Activated T-cell treated with anti-CD3 and anti-CD28 coated beads for 1 hour (primary cell): Measurements from ENCODE around the gene SH3BP2.

ENCODE experiments used
- DNase-seq: peaks from one replicate; pipeline ENCODE4 v3.0.0-alpha.2; 2020; ENCODE audit warnings: low read depth

SH3BP2 gene

DNA sequence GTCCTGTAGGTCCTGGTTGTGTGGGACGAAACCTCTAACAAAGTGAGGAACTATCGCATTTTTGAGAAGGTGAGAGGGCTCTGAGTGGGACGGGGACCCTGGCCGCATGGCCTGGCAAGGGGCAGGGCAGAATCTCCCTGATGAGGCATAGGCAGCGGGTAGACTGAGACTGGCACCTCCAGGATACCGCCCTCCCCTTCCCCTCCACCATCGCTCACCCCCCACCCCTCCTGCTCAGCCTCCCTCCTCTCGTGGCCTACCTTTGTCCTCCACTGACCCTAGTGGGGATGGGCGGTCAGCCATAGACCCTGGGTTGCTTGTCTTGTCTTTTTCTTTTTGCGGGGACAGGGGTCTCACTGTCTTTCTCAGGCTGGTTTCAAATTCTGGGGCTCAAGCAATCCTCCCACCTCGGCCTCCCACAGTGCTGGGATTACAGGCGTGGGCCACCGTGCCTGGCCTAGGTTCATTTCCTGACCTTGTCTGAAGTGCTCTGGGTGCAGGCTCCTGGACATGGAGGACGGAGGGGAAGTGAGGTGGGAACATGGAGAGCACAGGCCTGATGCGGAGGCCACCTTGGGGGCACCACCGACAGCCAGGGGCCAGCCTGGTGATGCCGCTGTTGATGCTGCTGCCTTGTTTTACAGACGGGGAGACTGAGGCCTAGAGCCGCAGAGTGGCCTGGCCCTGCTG lies 40.2 kb downstream of the SH3BP2 start:
- no peak for DNase-seq

DNA sequence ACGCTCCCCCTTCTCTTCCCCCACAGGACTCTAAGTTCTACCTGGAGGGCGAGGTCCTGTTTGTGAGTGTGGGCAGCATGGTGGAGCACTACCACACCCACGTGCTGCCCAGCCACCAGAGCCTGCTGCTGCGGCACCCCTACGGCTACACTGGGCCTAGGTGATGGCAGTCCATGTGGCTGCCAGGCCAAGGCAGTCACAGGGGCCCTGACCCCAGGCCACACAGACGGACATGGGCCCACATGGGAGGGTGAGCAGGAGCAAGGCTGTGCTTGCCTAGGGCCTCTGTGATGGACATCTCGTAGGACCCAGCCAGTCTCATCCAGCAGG lies 40.8 kb downstream of the SH3BP2 start:
- DNase-seq, result no peak

DNA sequence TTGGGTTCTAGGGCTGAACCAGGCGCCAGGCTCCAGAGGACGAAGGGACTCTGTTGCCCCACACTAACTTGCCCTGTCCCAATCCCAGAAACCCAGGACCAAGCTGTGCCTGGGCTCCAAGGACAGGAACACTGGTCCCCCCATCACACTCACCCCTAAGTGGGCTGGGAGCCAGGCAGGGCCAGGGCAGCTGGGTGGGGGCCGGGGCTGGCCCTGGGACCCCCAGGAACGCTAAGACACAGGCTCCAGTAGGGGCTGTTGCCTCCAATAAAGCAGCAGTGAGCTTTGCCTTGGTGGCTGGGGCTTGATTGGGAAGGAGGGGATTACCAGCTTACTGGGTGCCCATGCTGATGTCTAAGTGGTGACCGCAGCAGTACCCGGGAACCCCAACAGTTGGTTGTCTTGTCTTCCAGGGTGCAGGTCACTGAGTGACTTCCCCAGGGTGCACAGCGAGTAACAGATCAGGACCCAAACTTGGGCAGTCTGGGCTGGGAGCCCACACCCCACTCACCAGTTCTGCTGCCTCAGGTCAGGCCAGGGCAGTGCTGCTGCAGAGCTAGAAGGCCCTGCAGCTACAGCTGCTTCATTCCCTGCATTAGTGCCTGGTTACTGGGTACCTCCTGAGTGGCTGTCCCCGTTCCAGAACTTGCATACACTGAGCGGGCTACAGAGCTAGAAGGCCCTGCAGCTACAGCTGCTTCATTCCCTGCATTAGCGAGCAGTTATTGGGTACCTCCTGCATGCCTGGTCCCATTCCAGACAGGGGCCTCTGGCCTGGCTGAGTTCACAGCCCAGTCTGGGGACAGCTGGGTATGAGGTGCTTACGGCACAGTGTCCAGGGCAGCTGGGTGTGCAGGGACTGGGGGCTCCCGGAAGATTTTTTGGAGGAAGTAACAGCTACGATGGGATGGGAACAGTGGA lies 41.4 kb downstream of the SH3BP2 start:
- DNase-seq, result no peak

DNA sequence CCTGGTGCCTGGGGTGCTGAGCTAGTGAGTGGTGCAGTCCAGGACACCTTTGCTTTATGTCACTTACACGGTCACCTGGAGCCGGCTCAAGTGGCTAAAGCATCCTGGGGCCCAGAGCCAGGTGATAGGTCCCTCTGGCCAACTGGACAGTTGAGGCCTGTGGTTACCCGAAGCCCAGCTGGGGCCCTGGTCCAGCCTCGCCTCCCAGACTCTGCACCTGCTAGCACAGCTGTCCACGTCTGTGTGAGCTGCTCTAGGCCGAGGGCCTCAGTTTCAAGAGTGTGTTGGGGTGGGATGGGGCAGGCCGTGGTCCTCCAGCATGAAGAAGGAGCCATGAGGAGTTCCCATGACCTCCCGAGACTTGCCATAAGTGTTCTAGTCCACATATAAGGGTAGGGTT lies 43.1 kb downstream of the SH3BP2 start:
- no peak for DNase-seq

DNA sequence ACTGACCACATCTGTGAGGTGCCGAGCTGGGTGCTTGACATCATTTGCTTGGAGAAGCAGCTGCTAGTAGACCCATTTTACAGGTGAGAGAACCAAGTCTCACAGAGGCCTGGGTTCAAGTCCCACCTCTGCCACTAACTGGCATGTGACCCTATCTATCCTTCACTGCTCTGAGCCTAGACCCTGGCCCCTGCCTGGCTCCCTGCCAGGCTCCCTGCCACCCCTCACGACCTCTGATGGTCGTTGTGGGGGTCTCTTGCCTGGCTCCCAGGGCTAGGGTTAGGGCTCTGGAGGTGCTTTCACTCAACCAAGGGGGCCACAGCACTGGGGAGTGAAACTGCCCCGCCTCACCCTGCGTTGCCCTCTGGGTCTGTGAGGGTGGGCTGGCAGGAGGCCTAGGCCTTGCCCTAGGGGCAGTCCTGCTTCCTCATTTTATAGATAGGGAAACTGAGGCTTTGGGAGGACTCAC lies 43.5 kb downstream of the SH3BP2 start:
- DNase-seq, result no peak

DNA sequence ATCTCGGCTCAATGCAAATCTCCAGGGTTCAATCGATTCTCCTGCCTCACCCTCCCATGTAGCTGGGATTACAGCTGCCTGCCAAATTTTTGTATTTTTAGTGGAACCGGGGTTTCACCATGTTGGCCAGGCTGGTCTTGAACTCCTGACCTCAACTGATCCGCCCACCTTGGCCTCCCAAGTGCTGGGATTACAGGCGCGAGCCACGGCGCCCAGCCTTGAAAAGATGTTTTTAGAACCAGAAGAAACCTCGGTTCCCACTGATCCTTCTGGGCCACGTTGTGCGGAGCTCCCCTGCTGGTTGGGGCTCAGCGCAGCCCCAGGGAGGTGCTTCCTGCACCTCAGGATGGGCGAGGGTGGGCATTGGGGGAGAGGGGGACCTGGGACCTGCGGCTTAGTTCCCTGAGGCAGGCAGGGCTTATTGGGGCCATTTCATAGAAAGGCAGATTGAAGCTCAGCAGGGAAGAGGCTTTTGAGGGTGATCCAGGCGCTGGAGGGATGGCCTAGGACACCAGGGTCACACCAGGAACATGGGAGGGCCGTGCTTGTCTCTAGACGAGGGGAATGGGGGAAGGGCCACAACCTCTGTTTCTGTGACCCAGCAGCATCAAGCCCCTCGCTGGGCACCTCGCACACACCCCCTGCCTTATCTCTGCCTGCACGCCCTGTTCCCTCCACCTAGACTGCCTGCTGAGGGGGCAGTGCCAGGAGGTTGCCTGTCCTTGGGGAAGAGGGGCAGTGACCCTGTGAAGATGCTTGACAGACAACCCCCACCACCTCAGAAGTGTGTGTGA lies 44.4 kb downstream of the SH3BP2 start:
- no peak for DNase-seq

DNA sequence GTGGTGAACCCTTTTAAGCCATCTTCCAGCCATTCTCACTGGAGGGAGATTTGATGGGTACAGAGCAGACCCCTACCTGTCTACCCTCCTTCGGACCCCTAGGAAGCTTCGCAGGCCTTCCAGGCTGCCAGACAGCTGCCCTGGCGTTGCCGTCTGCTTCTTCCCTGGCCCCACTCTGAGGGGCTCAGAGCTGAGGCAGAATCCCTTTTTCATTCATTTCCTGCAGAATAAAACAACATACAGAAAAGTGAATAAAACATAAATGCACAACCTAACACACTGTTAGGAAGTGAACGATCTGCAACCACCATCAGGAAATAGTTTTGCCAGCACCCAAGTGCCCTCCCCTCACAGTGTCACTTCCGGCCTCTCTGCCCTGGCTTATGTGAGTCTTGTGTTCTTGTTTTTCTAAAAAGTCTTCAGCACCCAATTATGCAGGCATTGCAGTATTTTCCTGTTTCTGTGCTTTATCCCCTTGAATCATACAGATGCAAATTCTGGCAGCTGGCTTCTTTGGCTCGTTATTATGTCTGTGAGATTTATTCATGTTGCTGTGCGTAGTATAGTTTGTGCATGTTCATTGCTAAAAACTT lies 45.1 kb downstream of the SH3BP2 start:
- peak; percentile 52 for DNase-seq

DNA sequence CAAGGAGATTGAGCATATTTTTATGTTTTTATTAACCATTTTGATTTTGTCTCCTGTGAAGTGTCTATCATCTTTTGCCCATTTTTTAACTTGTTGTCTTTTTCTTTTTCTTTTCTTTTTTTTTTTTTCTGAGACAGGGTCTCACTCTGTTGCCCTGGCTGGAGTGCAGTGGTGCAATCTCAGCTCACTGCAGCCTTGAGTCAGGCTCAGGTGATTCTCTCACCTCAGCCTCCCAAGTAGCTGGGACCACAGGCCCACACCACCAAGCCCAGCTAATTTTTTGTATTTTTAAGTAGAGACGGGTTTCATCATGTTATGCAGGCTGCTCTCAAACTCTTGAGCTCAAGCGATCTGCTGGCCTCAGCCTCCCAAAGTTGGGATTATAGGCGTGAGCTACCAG lies 46.2 kb downstream of the SH3BP2 start:
- DNase-seq, result no peak

DNA sequence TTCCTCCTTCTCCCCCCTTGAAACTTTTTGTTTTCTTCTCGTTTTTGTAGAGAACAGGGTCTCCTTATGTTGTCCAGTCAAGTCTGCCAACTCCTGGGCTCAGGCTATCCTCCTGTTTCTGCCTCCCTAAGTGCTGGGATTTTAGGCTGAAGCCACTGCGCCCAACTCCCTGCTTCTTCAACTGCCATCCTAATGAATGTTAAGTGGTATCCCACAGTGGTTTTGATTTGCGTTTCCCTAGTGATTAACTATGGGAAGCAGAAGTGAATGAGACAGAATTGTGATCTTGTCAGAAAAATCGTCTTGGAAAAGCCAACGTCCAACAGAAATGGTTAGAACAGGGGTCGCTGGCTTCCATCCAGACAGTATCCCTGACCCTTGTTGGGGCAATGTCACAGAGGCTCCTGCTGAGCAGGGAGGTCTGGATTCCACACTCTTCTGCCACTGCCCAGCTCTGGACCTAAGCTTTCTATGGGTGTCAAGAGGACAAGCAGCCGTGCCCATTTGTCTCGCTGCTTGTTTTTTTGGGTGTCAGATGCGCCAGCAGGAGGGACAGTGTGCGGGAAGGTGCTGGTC lies 49.9 kb downstream of the SH3BP2 start:
- no peak for DNase-seq

DNA sequence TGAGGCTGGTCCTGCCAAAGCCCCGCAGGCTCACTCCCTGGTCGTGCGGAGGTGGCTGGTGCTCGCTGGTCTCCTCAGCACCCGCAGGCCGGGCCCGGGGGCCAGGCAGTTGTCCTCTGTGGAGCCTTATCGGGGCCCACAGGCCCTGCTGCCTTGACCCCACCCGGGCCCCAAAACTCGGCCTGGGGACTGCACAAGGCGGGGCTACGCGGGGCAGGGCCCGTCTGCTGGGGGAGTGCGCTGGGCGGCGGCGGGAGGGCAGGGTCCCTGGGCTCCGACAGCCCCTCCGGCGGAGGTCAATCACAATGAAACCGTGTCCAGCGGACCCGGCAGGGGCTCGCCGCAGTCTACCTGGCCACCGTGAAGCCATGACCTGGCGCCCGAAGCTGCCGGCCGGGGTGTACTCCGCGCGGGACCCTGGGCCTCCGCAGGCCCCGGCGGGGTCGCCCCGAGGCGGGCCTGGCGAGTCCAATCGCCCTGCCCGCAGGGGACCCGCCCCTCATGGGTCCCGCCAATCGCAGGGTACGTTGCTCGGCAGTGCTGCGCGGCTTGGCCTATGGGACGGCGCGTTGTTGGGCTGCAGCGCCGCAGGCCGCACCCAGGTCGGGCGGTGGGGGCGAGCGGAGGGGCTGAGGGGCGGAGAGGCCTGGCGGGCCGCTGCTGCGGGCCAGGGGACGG lies 50.5 kb downstream of the SH3BP2 start, which contains the start of gene ADD1:
ADD1 (plus strand) TSS at position 582 of the 678 bp plus-strand sequence. CDS start 32,072 bp downstream, outside the sequence.
- peak; percentile 89 for DNase-seq

DNA sequence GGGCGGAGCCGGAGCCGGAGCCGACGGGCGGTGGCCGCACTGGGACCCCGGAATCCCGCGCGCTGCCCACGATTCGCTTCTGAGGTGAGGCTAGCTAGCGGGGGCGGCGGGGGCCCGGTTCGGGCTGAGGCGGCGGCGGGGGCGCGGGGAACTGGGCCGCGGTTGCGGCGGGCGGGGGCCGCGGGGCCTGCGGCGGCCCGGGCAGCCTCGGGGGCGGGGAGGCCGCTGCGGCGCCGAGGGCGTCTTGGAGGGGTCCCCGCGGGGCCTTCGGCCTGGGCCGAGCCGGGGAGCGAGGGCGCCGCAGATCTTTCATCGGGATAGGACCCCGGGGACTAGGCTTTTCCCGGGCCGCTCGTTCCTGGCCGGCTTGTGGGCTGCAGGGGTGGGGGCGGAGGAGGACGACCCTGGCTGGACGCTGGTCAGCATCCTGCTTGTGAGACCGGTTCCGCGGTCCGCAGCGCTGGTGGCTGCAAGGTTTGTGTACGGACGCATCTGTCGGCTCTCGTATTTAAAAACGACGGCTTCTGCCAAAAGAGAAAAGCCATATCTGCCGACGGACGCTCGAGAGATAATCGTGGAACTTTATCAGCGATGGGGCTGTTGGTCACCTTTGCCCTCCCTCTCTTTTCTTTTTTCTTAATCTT lies 51.2 kb downstream of the SH3BP2 start:
- no peak for DNase-seq

DNA sequence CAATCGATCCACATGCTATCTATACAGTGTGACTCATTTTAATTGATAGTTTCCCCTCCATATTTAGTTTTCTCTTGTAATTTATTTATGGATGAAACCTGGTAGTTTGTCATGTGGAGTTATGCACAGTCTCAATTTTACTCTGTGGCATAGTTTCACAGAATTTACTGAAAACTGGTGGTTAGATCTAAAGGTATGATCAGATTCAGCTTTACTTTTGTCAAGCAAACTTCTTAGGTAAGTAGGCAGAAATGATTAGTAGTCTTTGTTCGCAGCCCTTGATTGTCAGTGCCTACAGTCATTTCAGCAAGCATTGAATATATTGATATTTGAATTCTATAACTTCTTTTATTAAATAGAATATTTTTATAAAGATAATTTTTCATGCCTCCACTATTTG lies 53.3 kb downstream of the SH3BP2 start:
- DNase-seq, result no peak

DNA sequence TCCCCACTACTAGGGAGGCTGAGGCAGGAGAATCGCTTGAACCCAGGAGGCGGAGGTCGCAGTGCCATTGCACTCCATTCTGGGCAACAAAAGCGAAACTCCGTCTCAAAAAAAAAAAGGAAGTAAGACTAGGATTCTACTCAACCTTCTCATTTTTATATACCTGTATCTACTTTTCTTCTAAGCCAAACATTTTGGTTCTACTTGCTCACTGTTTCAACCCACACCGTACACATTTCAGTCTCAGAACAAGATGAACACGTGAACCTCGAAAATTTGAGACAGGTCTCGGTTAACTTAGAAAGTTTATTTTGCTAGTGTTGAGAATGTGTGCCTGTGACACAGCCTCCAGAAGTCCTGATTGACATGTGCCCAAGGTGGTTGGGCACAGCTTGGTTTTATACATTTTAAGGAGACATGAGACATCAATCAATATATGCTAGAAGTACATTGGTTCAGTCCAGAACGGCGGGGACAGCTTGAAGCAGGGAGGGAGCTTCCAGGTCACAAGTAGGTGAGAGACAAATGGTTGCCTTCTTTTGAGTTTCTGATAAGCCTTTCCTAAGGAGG lies 54.5 kb downstream of the SH3BP2 start:
- no peak for DNase-seq

DNA sequence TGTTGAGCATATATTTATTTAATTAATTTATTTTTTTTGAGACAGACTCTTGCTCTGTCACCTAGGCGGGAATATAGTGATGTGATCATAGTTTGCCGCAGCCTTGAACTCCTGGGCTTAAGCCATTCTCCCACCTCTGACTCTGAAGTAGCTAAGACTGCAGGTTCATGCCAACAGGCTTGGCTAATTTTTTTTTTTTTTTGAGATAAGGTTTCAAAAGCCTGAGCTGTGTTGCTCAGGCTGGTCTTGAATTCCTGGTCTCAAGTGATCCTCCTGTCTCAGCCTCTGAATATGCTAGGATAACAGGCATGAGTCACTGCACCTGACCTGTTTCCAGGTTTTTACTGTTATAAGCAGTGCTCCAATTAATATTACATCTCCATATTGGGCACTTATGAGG lies 55.6 kb downstream of the SH3BP2 start:
- no peak for DNase-seq

DNA sequence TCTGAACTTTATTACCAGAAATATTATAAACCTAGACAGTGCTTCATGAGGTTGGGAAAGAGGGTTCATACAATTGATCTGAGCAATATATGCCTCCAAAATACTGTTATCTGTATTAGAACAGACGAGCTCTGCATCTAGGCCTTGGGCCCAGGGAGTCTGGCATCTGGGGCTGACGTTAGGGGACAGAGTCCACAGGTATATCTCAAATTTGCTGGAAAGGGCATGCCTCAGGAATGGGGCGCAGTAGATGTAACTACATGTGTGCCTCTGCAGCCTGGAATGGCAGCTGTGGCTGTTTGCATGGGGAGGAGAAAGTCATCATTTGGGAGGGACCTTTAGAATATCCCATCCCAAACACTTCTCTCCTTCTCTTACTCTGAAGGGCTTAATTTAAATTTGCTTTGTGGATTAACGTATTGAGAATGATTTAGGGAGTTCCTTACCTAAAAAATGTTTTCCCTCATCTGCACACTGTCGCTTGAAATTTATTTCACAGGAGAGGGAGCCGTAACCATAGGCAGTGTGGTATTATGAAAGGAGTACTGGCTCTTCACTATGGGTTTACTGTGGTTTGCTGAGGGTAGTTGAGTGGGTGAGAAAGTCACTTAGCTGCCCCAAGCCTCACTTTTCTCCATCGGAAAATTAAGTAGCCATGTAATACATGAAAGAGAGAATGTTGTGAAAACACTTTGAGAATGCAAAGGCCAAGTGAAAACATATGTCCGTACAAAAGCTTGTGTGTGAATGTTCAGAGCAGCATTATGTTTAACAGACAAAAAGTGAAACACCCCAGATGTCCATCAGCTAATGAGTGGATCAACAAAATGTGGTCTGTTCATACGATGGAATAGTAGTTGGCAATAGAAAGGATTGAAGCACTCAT lies 56.6 kb downstream of the SH3BP2 start:
- no peak for DNase-seq

DNA sequence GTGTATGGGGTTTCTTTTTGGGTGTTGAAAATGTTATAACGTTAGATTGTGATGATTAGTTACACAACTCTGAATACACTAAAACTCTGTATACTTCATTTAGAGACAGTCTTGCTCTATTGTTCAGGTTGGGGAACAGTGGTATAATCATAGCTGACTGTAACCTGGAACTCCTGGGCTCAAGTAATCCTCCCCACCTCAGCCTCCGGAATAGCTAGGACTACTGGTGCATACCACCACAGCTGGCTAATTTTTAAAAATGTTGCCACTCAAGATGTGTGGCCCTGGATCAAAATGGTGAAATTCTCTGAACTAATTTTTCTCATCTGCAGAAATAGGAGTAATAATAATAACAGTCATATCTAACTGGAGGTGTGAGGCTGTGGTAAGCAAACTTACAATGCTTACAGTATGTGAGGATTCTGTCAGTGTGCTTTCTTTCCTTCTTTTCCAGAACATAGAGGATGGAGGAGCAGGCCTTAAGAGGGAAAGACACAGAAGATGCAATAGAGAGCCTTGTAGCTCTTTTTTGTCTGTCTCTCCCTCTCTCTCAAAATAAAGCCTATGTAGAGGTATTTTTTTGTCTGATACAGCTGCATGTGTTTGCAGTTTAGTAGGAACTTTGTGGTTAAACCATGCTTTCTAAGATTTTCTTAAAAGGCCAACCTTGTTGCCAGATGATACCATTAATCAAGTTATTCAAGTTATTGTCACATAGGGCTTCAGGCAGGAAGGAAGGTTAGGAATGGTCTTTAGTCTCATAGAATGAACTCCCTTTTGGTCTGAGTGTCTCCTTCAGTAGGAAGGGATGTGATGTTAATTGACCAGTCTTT lies 58.3 kb downstream of the SH3BP2 start:
- no peak for DNase-seq

DNA sequence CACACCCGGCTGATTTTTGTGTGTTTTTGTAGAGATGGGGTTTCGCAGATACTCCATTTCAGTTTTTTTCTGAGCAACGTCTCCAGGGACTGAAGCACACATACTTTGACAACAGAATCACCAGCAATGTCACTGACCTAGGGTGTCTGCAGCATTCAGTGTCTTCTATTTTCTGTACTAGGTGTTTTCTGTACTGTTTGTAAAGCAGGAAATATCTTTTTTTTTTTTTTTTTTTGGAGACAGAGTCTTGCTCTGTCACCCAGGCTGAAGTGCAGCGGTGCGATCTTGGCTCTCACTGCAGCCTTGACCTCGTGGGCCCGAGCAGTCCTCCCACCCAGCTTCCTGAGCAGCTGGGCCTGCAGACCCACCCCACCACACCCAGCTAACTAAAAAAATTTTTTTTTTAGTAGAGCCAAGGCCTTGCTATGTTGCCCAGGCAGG lies 59.6 kb downstream of the SH3BP2 start:
- DNase-seq, result no peak

DNA sequence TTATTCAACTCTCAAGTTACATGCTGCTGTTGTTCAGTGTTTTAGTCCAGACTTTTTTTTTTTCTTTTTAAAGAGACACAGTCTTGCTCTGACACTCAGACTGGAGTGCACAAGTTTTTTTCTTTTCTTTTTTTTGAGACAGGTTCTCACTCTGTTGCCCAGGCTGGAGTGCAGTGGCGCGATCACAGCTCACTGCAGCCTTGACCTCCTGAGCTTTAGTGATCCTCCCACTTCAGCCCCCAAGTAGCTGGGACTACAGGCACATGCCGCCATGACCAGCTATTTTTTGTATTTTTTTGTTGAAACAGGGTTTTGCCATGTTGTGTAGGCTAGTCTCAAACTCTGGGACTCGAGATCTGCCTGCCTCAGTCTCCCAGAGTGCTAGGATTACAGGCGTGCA lies 62.7 kb downstream of the SH3BP2 start:
- no peak for DNase-seq
